Activated naive CD8-positive, alpha-beta T cell treated with anti-CD3 and anti-CD28 coated beads, Interleukin-2, amount 50 U/mL, for 24 hours (primary cell): ENCODE data around the gene WDR59.
"Not testable (repeated sequence)": the region's sequence is repeated elsewhere in the genome, so short reads cannot be mapped to it uniquely, and the experiment has no call there.

Experiments used
- ATAC-seq: fragments of 150-1000 bp; cut with Tn5 transposase; one replicate; pipeline ENCODE4 v1.10.0; 2021
- DNase-seq: peaks from one replicate; pipeline ENCODE4 v3.0.0; 2021
- H3K27ac Mint-ChIP-seq: one replicate; pipeline ENCODE4 v1.8.0; 2021; ENCODE audit warnings: mild to moderate bottlenecking, mixed read lengths
- H3K27me3 Mint-ChIP-seq: one replicate; pipeline ENCODE4 v1.8.0; 2021; ENCODE audit warnings: mixed read lengths
- H3K36me3 Mint-ChIP-seq: one replicate; pipeline ENCODE4 v1.8.0; 2021; ENCODE audit warnings: low read depth, mixed read lengths
- H3K4me1 Mint-ChIP-seq: one replicate; pipeline ENCODE4 v1.8.0; 2021; ENCODE audit warnings: mixed read lengths
- H3K4me3 Mint-ChIP-seq: one replicate; pipeline ENCODE4 v1.8.0; 2021; ENCODE audit warnings: mild to moderate bottlenecking, moderate library complexity, mixed read lengths
- H3K9me3 Mint-ChIP-seq: one replicate; pipeline ENCODE4 v1.8.0; 2021; ENCODE audit warnings: mixed read lengths

Gene WDR59

DNA sequence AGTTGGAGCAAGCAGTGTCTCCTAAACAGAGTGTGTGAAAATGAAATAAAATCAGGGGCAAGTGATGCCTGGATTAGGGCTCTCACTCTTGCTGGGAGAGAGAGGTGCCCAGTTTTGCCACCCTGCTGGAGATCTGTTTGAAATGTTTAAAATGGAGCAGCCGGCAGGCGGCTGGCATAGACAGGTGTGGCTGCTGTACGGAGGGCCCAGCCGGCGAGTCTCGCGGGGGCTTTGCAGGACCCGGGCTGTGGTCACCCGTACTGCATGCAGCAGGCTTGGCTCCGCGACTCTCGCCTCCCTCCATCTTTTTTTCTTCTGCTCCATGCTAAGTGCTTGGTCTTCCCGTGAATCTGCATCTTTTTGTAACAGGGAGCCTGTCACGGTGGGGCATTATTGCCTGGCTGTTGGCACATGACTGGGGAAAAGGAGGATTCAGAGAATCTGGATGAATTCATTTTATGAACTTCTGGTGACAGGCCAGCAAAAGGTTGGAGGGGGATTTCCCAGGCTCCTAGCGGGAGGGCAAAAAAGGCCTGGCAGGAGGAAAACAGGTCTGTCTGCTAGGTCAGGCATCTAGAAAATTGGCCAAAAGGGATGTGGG lies 15.7 kb upstream of the WDR59 start:
- ATAC-seq, result no peak
- Mint-ChIP-seq H3K4me1 (peaks cover 26% of the 10 kb centered on the region), H3K36me3 (no peaks in the 10 kb centered on the region), H3K27ac (no peak overlapping the region), H3K9me3 (no peaks in the 10 kb centered on the region), H3K4me3 (peak overlapping the region; percentile 78), H3K27me3 (peaks cover 23% of the 10 kb centered on the region)
- no peak for DNase-seq

GRCh38 chr16:74999609-75000480 lies 14.9 kb upstream of the WDR59 start:
- no peaks in the 10 kb centered on the region for H3K9me3 Mint-ChIP-seq
- ATAC-seq (peak; percentile 36), DNase-seq (peak; percentile 45)
- no peak overlapping the region for H3K27ac Mint-ChIP-seq
- peaks cover 26% of the 10 kb centered on the region for H3K4me1 Mint-ChIP-seq
- H3K36me3 Mint-ChIP-seq, result no peaks in the 10 kb centered on the region
- peaks cover 23% of the 10 kb centered on the region for H3K27me3 Mint-ChIP-seq
- peak overlapping the region; percentile 78 for H3K4me3 Mint-ChIP-seq

- H3K36me3 Mint-ChIP-seq, result no peaks in the 10 kb centered on the region
- DNase-seq (peak; percentile 29), ATAC-seq (peak; percentile 27)
- peaks cover 26% of the 10 kb centered on the region for H3K4me1 Mint-ChIP-seq
- H3K27ac Mint-ChIP-seq, result no peak overlapping the region
- H3K4me3 Mint-ChIP-seq, result peak overlapping the region; percentile 64
- H3K9me3 Mint-ChIP-seq, result no peaks in the 10 kb centered on the region
- peaks cover 23% of the 10 kb centered on the region for H3K27me3 Mint-ChIP-seq
These were observed 14.3 kb upstream of the WDR59 start for GRCh38 chr16:74999219-74999608.

- peak within 1 kb of the TSS; percentile 78 for H3K4me3 Mint-ChIP-seq
- peaks cover 24% of the 10 kb centered on the region for H3K27me3 Mint-ChIP-seq
- no peaks in the 10 kb centered on the region for H3K36me3 Mint-ChIP-seq
- DNase-seq, result peak; percentile 90
- peak within 1 kb of the TSS; percentile 71 for H3K27ac Mint-ChIP-seq
- peaks cover 25% of the 10 kb centered on the region for H3K4me1 Mint-ChIP-seq
- peak; percentile 80 for ATAC-seq
- no peaks in the 10 kb centered on the region for H3K9me3 Mint-ChIP-seq
These were observed 13.7 kb upstream of the WDR59 start, which contains the start of gene ZNRF1 for GRCh38 chr16:74998481-74999218. Gene ZNRF1, plus strand, starts transcription at chr16:74999024. Its CDS starts 648 bp downstream, at chr16:74999672.

DNA sequence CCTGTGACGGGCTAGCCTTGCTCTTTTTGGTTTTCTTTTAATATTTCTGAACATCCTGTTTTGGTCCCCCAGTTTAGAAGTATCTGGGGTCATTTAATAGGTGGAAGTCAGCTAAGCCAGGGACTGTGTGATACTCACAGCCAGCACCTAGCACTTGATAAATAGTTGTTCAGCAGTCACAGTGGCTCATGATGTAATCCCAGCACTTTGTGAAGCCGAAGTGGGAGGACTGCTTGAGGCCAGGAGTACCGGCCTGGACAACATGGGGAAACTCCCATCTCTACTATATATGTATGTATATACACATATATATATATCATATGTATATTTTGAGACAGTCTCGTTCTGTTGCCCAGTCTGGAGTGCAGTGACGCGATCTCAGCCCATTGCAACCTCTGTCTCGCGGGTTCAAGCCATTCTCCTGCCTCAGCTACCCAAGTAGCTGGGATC lies 12.1 kb upstream of the WDR59 start:
- Mint-ChIP-seq H3K4me3 (no peak overlapping the region), H3K27ac (no peak overlapping the region), H3K4me1 (peaks cover 20% of the 10 kb centered on the region), H3K27me3 (peaks cover 24% of the 10 kb centered on the region), H3K9me3 (no peaks in the 10 kb centered on the region), H3K36me3 (no peaks in the 10 kb centered on the region)
- ATAC-seq (no peak), DNase-seq (no peak)

DNA sequence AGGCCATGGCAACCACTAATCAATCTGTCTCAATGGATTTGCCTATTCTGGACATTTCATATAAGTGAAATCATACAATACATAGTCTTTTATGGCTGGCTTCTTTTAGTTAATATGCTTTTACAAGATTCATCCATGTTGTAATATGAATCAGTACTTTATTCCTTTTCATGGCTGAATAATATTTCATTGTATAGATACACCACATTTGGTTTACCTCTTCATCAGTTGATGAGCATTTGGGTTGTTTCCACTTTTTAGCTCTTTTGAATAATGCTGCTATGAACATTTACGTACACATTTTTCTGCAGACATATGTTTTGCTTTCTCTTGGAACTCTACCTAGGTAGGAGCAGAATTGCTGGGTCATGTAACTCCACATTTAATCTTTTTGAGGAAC lies 11.1 kb upstream of the WDR59 start:
- H3K27me3 Mint-ChIP-seq, result peaks cover 17% of the 10 kb centered on the region
- DNase-seq (no peak), ATAC-seq (no peak)
- H3K4me1 Mint-ChIP-seq, result peaks cover 18% of the 10 kb centered on the region
- no peaks in the 10 kb centered on the region for H3K36me3 Mint-ChIP-seq
- H3K9me3 Mint-ChIP-seq, result no peaks in the 10 kb centered on the region
- no peak overlapping the region for H3K27ac Mint-ChIP-seq
- H3K4me3 Mint-ChIP-seq, result no peak overlapping the region

- Mint-ChIP-seq H3K27ac (no peak overlapping the region), H3K36me3 (no peaks in the 10 kb centered on the region), H3K27me3 (peaks cover 1% of the 10 kb centered on the region), H3K4me3 (no peak overlapping the region), H3K9me3 (no peaks in the 10 kb centered on the region), H3K4me1 (no peaks in the 10 kb centered on the region)
- DNase-seq (no peak), ATAC-seq (no peak)
These were observed 6.9 kb upstream of the WDR59 start for GRCh38 chr16:74991593-74992403.

GRCh38 chr16:74991268-74991592 lies 6.3 kb upstream of the WDR59 start:
- H3K27me3 Mint-ChIP-seq, result peaks cover 1% of the 10 kb centered on the region
- H3K27ac Mint-ChIP-seq, result no peak overlapping the region
- no peak overlapping the region for H3K4me3 Mint-ChIP-seq
- ATAC-seq (no peak), DNase-seq (no peak)
- H3K9me3 Mint-ChIP-seq, result no peaks in the 10 kb centered on the region
- no peaks in the 10 kb centered on the region for H3K4me1 Mint-ChIP-seq
- H3K36me3 Mint-ChIP-seq, result no peaks in the 10 kb centered on the region

DNA sequence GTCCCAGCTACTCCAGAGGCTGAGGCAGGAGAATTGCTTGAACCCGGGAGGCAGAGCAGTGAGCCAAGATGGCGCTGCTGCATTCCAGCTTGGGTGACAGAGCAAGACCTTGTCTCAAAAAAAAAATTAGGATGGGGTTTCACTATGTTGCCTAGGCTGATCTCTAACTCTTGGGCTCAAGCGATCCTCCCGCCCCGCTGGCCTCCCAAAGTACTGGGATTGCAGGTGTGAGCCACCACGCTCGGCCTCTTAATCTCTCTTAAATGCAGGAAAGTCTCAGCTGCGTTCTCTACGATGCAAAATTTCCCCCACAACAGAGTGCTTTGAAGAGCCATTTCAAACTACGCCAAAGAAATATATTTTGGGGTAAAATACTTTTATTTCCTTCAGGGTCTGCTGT lies 5.9 kb upstream of the WDR59 start:
- ATAC-seq (no peak), DNase-seq (no peak)
- H3K4me3 Mint-ChIP-seq, result no peak overlapping the region
- H3K27me3 Mint-ChIP-seq, result peaks cover 1% of the 10 kb centered on the region
- H3K27ac Mint-ChIP-seq, result no peak overlapping the region
- no peaks in the 10 kb centered on the region for H3K4me1 Mint-ChIP-seq
- H3K9me3 Mint-ChIP-seq, result no peaks in the 10 kb centered on the region
- H3K36me3 Mint-ChIP-seq, result no peaks in the 10 kb centered on the region

DNA sequence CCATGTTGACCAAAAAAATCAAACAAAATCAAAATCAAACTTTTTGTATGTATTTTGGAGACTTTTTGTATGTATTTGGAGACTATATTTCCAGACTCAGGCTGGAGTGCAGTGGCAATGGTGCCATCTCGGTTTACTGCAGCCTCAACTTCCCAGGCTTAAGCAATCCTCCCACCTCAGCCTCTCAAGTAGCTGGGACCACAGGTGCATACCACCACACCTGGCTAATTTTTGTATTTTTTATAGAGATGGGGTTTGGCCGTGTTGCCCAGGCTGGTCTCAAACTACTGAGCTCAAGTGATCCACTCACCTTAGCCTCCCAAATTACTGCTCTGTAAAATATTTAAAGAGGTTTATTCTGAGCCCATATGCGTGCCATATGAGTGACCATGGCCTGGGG lies 4.9 kb upstream of the WDR59 start:
- not testable (repeated sequence) for H3K9me3 Mint-ChIP-seq, ATAC-seq, H3K36me3 Mint-ChIP-seq, DNase-seq, H3K4me1 Mint-ChIP-seq, H3K4me3 Mint-ChIP-seq, H3K27me3 Mint-ChIP-seq, H3K27ac Mint-ChIP-seq

DNA sequence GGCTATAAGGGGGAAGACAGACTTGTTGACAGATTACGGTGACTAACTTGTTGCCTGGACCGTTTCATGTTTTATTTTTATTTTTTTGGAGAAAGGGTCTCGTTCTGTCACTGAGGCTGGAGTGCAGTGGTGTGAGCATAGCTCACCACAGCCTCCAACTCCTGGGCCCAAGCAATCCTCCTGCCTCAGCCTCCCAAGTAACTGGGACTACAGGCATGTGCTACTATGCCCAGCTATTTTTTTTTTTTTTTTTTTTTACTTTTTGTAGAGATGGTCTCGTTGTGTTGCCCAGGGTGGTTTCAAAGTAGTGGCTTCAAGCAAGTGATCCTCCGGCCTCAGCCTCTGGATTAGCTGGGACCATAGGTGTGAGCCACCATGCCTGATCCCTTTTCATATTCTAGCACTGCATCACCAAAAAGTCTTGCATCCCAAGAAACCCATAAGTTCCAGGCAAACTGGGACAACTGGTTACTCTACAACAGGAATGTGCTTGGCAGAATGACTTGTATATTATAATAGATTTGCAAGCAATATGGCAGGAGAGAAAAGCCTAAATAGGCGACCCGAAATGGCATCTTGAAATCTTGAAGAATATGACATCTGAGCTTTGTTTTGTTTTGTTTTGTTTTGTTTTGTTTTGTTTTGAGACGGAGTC lies 2.2 kb upstream of the WDR59 start:
- no peaks in the 10 kb centered on the region for H3K9me3 Mint-ChIP-seq
- peaks cover 1% of the 10 kb centered on the region for H3K36me3 Mint-ChIP-seq
- H3K4me3 Mint-ChIP-seq, result no peak overlapping the region
- H3K27ac Mint-ChIP-seq, result no peak overlapping the region
- H3K27me3 Mint-ChIP-seq, result no peaks in the 10 kb centered on the region
- peaks cover 19% of the 10 kb centered on the region for H3K4me1 Mint-ChIP-seq
- no peak for ATAC-seq
- DNase-seq, result no peak

DNA sequence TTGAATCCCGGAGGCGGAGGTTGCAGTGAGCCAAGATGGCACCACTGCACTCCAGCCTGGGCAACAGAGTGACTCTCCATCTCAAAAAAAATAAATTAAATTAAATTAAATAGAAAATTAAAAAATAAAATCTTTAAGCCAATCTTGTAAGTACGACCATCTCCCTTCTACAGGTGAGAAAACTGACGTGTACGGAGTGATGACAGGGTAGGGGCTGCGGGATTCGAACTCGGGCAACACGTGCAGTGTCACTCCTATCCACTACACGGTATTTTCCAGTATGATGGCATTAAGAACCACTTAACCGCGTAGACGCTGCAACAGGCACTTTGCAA lies 762 bp downstream of the WDR59 start:
- Mint-ChIP-seq H3K36me3 (peaks cover 1% of the 10 kb centered on the region), H3K4me1 (peaks cover 19% of the 10 kb centered on the region), H3K9me3 (no peaks in the 10 kb centered on the region)

DNA sequence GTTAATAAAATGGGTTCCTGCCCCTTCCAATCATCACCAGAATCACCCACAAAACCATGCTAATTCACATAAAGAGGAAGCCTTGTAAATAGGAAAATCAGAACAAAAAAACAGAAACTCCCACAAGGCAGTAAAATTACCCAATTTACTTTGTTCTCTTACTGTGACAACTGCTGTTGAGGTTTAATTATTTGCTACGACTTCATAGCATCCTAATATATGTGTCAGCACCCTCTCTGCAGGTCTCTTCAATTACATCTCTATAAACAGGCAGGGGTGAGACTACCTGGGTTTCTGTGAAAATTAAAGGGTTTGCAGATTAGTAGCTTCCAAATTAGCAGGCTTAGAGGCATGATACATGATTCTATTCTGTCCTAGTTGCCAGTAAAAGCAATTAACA lies 2.7 kb downstream of the WDR59 start:
- H3K27me3 Mint-ChIP-seq, result no peaks in the 10 kb centered on the region
- H3K4me1 Mint-ChIP-seq, result peaks cover 19% of the 10 kb centered on the region
- DNase-seq (no peak), ATAC-seq (no peak)
- peaks cover 8% of the 10 kb centered on the region for H3K36me3 Mint-ChIP-seq
- H3K27ac Mint-ChIP-seq, result no peak overlapping the region
- H3K4me3 Mint-ChIP-seq, result no peak overlapping the region
- H3K9me3 Mint-ChIP-seq, result no peaks in the 10 kb centered on the region

More for the DNA sequence above, 762 bp downstream of the WDR59 start:
- ATAC-seq (no peak), DNase-seq (no peak)
- peak overlapping the region; percentile 87 for H3K4me3 Mint-ChIP-seq
- peak overlapping the region; percentile 88 for H3K27ac Mint-ChIP-seq
- no peaks in the 10 kb centered on the region for H3K27me3 Mint-ChIP-seq

DNA sequence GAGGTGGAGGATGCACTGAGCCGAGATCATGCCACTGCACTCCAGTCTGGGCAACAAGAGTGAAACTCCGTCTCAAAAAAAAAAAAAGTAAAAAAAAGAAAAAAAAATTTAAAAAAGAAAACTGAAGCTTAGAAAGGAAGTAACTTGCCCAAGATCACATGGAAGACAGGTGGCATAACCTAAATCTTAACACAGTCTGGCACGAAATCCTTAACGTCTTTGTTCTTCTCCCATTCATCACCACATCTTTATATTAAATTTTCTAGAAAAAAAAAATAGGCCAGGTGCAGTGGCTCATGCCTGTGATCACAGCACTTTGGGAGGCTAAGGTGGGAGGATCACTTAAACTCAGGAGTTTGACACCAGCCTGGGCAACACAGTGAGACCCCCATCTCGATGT lies 9.3 kb downstream of the WDR59 start:
- no peak overlapping the region for H3K4me3 Mint-ChIP-seq
- ATAC-seq, result no peak
- H3K4me1 Mint-ChIP-seq, result no peaks in the 10 kb centered on the region
- no peaks in the 10 kb centered on the region for H3K27me3 Mint-ChIP-seq
- no peak overlapping the region for H3K27ac Mint-ChIP-seq
- DNase-seq, result no peak
- no peaks in the 10 kb centered on the region for H3K9me3 Mint-ChIP-seq
- H3K36me3 Mint-ChIP-seq, result peaks cover 12% of the 10 kb centered on the region
